ENCODE results near the gene HLA-DOB.

DNA sequence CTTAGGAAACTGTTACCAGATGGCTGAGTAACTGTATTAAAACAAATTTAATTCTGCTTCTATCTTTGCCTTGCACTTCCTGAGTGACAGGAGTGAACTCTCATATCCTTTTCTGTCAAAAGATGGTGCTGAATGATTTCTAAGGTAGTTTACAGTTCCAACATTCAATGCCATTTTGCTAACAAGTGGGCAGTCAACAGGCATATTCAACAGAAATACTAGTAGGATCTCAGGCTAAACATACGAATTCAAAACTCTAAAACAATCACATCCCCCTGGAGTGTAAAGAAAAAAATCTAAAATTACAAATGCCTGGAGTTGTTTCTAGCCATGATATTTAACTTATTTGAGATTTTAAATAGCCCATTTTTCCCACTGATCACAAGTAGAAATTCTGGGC is 43.9 kb upstream of the HLA-DOB start:
- TF ChIP-seq, protein P1, sequence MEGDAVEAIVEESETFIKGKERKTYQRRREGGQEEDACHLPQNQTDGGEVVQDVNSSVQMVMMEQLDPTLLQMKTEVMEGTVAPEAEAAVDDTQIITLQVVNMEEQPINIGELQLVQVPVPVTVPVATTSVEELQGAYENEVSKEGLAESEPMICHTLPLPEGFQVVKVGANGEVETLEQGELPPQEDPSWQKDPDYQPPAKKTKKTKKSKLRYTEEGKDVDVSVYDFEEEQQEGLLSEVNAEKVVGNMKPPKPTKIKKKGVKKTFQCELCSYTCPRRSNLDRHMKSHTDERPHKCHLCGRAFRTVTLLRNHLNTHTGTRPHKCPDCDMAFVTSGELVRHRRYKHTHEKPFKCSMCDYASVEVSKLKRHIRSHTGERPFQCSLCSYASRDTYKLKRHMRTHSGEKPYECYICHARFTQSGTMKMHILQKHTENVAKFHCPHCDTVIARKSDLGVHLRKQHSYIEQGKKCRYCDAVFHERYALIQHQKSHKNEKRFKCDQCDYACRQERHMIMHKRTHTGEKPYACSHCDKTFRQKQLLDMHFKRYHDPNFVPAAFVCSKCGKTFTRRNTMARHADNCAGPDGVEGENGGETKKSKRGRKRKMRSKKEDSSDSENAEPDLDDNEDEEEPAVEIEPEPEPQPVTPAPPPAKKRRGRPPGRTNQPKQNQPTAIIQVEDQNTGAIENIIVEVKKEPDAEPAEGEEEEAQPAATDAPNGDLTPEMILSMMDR (IDR thresholded peaks at IDR 0.05): no peak
- TF ChIP-seq POLR2A (IDR thresholded peaks at IDR 0.05): no peak

All from adrenal gland (tissue), 5 donors.